Glutamatergic neuron (in vitro differentiated cells): Measurements from ENCODE around the gene SLC6A9. TPM values are rescaled to one million over a fixed set of nuclear protein-coding genes. Genes with fewer than 3 reads are reported as not detected.
A peak's percentile ranks its signal among the peaks of the same experiment; 100 is the strongest.

ENCODE experiments used
- DNase-seq: peaks from one replicate; pipeline ENCODE4 v3.0.0; 2022
- H3K27ac Mint-ChIP-seq: one replicate; pipeline ENCODE4 v1.8.0; 2020; ENCODE audit warnings: mild to moderate bottlenecking, mixed read lengths, inconsistent platforms; ENCODE audit not compliant: unreplicated experiment
- H3K27me3 Mint-ChIP-seq: one replicate; pipeline ENCODE4 v1.8.0; 2020; ENCODE audit warnings: mild to moderate bottlenecking, moderate library complexity, mixed read lengths, inconsistent platforms; ENCODE audit not compliant: unreplicated experiment
- H3K36me3 Mint-ChIP-seq: one replicate; pipeline ENCODE4 v1.8.0; 2020; ENCODE audit warnings: mild to moderate bottlenecking, mixed read lengths, inconsistent platforms; ENCODE audit not compliant: unreplicated experiment
- H3K4me1 Mint-ChIP-seq: one replicate; pipeline ENCODE4 v1.8.0; 2020; ENCODE audit warnings: mild to moderate bottlenecking, low read depth, mixed read lengths, inconsistent platforms; ENCODE audit not compliant: unreplicated experiment
- H3K4me3 Mint-ChIP-seq: one replicate; pipeline ENCODE4 v1.8.0; 2020; ENCODE audit warnings: mild to moderate bottlenecking, mixed read lengths, inconsistent platforms; ENCODE audit not compliant: unreplicated experiment
- H3K9me3 Mint-ChIP-seq: one replicate; pipeline ENCODE4 v1.8.0; 2020; ENCODE audit warnings: mild to moderate bottlenecking, moderate library complexity, mixed read lengths, inconsistent platforms; ENCODE audit not compliant: unreplicated experiment
- total RNA-seq: library from RNA; stranded (reverse); fragmentation: NEBNext Ultra II Directional; extraction: Animal tissue kit (Norgen Biotek cat#: 25700); gene quantifications from one replicate; pipeline ENCODE4 v1.2.1, GENCODE V29; 2021; ENCODE audit not compliant: unreplicated experiment
- TF ChIP-seq, protein P1 (sequence below): fragments of 200-600 bp; sonication (generic); IDR thresholded peaks from one replicate; pipeline ENCODE4 v1.5.0; 2021; ENCODE audit not compliant: partially characterized antibody, unreplicated experiment

The SLC6A9 gene
- total RNA-seq, 1 donor from 2014 or later = 8.9 TPM

DNA sequence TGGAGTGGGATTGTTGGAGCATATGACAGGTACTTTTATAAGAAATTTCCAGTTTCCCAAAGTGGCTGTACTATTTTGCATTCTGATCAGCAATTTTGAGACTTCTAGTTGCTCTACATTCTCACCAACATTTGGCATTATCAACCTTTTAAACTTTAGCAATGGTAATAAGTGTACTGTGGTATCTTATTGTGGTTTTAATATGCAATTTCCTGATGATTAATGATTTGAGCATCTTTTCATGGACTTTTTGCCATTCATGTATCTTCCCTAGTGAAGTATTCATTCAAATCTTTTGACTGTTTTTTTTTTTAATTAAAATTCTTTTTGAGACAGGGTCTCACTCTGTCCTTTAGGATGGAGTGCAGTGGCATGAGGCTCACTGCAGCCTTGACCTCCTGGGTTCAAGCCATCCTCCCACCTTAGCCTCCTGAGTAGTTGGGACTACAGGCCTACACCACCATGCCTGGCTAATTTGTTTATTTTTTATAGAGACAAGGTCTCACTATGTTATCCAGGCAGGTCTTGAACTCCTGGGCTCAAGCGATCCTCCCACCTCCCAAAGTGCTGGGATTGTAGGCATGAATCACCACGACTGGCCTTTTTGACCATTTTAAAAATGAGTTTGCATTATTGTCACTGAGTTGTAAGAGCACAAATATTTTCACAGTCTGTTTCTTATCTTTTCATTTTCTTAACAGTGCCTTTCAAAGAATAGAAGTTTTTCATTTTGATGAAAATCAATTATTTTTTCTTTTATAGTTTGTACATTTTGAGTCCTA, 7.8 kb upstream of the SLC6A9 start:
- H3K4me1 Mint-ChIP-seq = peaks cover 11% of the 10 kb centered on the region

DNA sequence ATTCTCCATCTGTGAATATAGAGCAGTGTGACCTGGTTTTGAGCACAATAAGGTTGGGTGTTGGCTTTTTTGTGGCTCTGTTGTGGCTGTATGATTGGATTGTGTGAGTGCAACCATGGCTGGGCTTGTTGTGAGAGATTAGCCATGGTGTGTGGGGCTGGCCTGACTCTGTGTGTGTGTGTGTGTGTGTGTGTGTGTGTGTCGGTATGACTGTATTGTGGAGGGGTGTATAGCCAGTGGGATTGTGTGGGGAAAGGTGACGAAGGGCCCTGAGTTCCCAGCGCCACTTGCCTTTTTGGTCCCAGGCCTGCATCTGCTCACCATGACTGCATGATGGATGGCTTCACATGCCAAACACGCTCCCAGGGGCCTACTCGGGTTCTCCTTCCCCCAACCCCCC, 5.9 kb upstream of the SLC6A9 start:
- peaks cover 11% of the 10 kb centered on the region for H3K4me1 Mint-ChIP-seq
- TF ChIP-seq, protein P1, sequence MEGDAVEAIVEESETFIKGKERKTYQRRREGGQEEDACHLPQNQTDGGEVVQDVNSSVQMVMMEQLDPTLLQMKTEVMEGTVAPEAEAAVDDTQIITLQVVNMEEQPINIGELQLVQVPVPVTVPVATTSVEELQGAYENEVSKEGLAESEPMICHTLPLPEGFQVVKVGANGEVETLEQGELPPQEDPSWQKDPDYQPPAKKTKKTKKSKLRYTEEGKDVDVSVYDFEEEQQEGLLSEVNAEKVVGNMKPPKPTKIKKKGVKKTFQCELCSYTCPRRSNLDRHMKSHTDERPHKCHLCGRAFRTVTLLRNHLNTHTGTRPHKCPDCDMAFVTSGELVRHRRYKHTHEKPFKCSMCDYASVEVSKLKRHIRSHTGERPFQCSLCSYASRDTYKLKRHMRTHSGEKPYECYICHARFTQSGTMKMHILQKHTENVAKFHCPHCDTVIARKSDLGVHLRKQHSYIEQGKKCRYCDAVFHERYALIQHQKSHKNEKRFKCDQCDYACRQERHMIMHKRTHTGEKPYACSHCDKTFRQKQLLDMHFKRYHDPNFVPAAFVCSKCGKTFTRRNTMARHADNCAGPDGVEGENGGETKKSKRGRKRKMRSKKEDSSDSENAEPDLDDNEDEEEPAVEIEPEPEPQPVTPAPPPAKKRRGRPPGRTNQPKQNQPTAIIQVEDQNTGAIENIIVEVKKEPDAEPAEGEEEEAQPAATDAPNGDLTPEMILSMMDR = no peak
- DNase-seq = no peak
- no peaks in the 10 kb centered on the region for H3K9me3 Mint-ChIP-seq
- peaks cover 6% of the 10 kb centered on the region for H3K27me3 Mint-ChIP-seq
- H3K36me3 Mint-ChIP-seq = no peaks in the 10 kb centered on the region
- peak overlapping the region; percentile 30 for H3K27ac Mint-ChIP-seq
- H3K4me3 Mint-ChIP-seq = no peak overlapping the region

More for the DNA sequence above, 7.8 kb upstream of the SLC6A9 start:
- Mint-ChIP-seq H3K4me3 (no peak overlapping the region), H3K27ac (no peak overlapping the region), H3K36me3 (no peaks in the 10 kb centered on the region), H3K27me3 (peaks cover 1% of the 10 kb centered on the region), H3K9me3 (no peaks in the 10 kb centered on the region)
- TF ChIP-seq, protein P1 = no peak
- DNase-seq = no peak

DNA sequence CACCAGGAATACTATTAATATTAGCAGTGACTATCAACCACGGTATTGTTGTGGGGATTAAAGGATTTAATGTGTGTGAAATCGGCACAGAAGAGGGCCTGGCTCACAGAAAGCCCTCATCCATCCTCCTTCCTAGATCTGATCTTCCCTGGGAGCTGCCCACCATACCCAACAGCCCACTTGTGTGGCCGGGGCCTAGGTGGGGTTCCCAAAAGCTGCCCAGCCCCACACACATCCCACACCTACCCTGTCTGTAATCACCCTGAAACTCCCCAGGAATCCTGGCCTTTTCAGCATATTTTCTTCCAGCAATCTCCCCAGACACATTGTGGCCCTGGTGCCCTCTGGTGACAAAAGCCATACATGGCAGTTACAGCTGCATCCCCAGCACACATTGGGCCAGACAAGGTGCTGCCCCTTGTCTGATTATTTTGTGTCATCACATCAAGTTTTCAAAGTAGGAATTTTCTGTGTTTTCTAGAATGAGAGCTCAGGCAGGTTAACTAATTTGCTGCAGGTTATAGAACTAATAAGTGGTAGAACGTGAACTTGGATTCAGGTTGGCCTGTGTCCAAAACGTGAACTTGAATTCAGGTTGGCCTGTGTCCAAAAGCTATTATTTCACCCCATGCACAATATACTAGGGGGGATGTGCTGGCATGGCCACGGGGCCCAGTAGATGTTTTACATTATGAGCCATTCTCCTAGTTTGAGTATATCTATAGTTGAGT, 5.3 kb upstream of the SLC6A9 start:
- no peak overlapping the region for H3K4me3 Mint-ChIP-seq
- H3K36me3 Mint-ChIP-seq = no peaks in the 10 kb centered on the region
- no peak overlapping the region for H3K27ac Mint-ChIP-seq
- DNase-seq = peak; percentile 80
- peaks cover 6% of the 10 kb centered on the region for H3K27me3 Mint-ChIP-seq
- TF ChIP-seq, protein P1 = peak; percentile 69
- H3K4me1 Mint-ChIP-seq = peaks cover 12% of the 10 kb centered on the region
- no peaks in the 10 kb centered on the region for H3K9me3 Mint-ChIP-seq

DNA sequence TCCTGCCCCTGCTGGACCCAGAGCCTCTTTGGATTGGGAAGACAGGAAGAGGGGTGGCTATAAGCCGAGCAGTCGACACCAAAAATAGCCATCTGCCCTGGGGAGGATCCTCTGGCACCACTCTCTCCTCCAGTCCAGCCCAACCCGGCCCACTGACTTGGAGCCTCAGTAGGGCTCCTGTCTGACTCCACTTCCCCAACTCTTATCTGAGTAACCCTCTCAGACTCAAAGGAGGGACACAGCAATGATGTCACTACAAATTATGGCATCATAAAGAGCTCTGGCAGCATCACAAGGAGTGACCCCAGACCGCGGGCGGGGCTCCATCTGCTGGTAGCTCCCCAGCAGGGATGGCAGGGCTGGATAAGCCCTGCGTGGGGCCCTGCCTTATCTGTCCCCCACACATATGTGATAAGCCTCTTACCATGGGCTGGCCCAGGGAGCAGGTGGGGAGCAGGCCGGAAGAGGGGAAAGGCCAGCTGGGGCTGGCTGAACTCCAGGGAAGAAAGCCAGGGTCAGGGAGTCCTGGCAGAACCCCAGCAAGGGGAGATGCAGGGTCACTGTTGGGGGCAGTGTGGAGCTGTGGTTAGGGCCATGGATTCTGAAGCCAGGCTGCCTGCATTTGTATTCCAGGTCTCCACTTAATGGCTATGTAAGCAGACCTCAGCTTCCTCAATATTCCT, 4.6 kb upstream of the SLC6A9 start:
- TF ChIP-seq, protein P1 = no peak
- no peaks in the 10 kb centered on the region for H3K9me3 Mint-ChIP-seq
- no peak overlapping the region for H3K4me3 Mint-ChIP-seq
- peaks cover 6% of the 10 kb centered on the region for H3K27me3 Mint-ChIP-seq
- peaks cover 12% of the 10 kb centered on the region for H3K4me1 Mint-ChIP-seq
- no peak overlapping the region for H3K27ac Mint-ChIP-seq
- no peaks in the 10 kb centered on the region for H3K36me3 Mint-ChIP-seq
- no peak for DNase-seq
